GM21526 (cell line): ENCODE measurements around the gene UCP3.
"Not testable (repeated sequence)": the region's sequence is repeated elsewhere in the genome, so short reads cannot be mapped to it uniquely, and the experiment has no call there.

ENCODE experiments used
- ATAC-seq: cut with Tn5 transposase; IDR thresholded peaks from one replicate; pipeline ENCODE4 v1.9.1; 2021; ENCODE audit warnings: moderate library complexity; ENCODE audit not compliant: unreplicated experiment, low FRiP score

UCP3 gene

GRCh38 chr11:74001822-74002286, 7.0 kb downstream of the UCP3 start:
- ATAC-seq: no peak

- no peak for ATAC-seq
Observed at GRCh38 chr11:74000307-74001133, 8.4 kb downstream of the UCP3 start.

GRCh38 chr11:73999581-74000306, 9.1 kb downstream of the UCP3 start:
- no peak for ATAC-seq

- ATAC-seq: no peak
Observed at GRCh38 chr11:73998846-73999575, 9.9 kb downstream of the UCP3 start.

- ATAC-seq: no peak
Observed at GRCh38 chr11:73997120-73997770, 11.6 kb downstream of the UCP3 start.

GRCh38 chr11:73996161-73996747, 12.6 kb downstream of the UCP3 start:
- ATAC-seq: no peak

GRCh38 chr11:73995731-73996130, 13.2 kb downstream of the UCP3 start:
- ATAC-seq: peak; percentile 50

- no peak for ATAC-seq
Observed at GRCh38 chr11:73995247-73995646, 13.6 kb downstream of the UCP3 start.

GRCh38 chr11:73991471-73992006, 17.3 kb downstream of the UCP3 start:
- ATAC-seq: no peak

- ATAC-seq: no peak
Observed at GRCh38 chr11:73990730-73991129, 18.2 kb downstream of the UCP3 start.

- no peak for ATAC-seq
Observed at GRCh38 chr11:73989156-73989555, 19.7 kb downstream of the UCP3 start.

GRCh38 chr11:73988227-73988626, 20.7 kb downstream of the UCP3 start:
- no peak for ATAC-seq

- ATAC-seq: not testable (repeated sequence)
Observed at GRCh38 chr11:73985661-73986060, 23.2 kb downstream of the UCP3 start.

GRCh38 chr11:73983741-73984538, 24.9 kb downstream of the UCP3 start:
- no peak for ATAC-seq

GRCh38 chr11:73982990-73983740, 25.7 kb downstream of the UCP3 start:
- peak; percentile 61 for ATAC-seq

GRCh38 chr11:73982595-73982989, 26.3 kb downstream of the UCP3 start, which contains the start of gene UCP2:
TSS of gene UCP2 (minus strand) at chr11:73982843. CDS start at chr11:73978378, 4,465 bp downstream.
- ATAC-seq: peak; percentile 35

GRCh38 chr11:73981051-73981805, 27.7 kb downstream of the UCP3 start:
- ATAC-seq: no peak
